22Rv1 (cell line): ENCODE results near the gene SLC35D3.

Source experiments
- H3K27ac ChIP-seq: fragments of 450-650 bp; 2 replicates; pipeline ENCODE4 v1.5.1; 2017
- CTCF ChIP-seq: fragments of 450-650 bp; IDR thresholded peaks from 2 replicates; pipeline ENCODE4 v1.5.1; 2017; ENCODE audit warnings: mild to moderate bottlenecking
- ZFX ChIP-seq: fragments of 450-650 bp; IDR thresholded peaks from 2 replicates; pipeline ENCODE4 v1.6.1; 2017; ENCODE audit warnings: antibody characterized with exemption, borderline replicate concordance

The SLC35D3 gene

GRCh38 chr6:136918706-136919105, 3.4 kb upstream of the SLC35D3 start:
- H3K27ac ChIP-seq = no peak overlapping the region
- TF ChIP-seq ZFX = no peak
- TF ChIP-seq CTCF = no peak

DNA sequence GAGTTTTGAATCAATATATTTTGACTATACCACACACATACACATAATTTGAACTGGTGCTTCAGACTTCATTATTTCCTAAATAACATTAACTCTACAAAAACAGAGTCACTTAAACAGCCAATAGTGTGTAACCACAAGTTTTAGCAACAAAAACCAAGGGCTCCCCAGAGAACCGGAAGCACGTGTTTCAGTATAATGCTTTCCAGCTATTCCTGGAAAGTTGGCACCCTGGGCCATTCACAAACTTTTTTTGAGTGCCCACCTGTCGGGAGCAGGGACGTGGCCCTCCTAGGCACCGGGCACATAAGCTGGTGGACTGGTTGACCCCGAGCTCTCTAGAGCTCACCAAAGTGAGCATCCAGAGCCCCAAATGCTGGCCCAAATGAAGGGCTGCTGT, 1.9 kb upstream of the SLC35D3 start:
- H3K27ac ChIP-seq = no peak overlapping the region
- TF ChIP-seq CTCF (no peak), ZFX (no peak)

DNA sequence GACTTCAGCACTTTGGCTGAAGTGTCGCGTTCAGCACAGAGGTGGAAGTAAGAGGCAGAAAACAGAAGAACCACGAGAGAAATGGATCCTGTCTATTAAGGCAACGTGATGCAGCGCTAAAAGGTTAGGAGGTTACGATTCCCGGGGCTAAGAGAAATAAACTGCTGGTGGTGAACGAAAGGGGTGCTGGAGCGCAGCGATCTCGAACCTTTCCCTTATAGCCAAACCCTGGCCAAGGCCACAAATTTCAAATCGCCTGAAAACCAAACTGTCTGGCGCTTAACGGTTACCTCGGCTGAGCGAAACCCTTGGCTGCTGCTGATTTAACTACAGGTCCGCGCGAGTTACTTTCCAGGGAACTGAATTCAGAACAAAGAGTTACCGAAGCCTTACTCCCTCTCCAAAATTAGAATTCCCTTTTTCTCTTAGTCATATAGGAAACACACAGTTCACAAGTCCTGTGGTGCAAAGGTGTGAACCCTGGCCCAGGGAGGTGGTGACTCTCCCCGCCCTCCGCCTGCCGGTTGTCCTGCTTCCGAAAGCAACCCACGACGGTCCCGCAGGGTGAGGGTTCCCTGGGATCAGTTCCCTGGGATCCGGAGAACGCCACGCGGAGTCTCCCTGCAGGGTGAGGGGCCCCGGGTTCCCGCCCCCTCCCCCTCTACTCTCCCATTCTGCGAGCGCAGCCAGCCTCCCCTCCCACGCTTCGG, 1.3 kb upstream of the SLC35D3 start:
- TF ChIP-seq ZFX = no peak
- TF ChIP-seq CTCF = no peak
- H3K27ac ChIP-seq = no peak overlapping the region

DNA sequence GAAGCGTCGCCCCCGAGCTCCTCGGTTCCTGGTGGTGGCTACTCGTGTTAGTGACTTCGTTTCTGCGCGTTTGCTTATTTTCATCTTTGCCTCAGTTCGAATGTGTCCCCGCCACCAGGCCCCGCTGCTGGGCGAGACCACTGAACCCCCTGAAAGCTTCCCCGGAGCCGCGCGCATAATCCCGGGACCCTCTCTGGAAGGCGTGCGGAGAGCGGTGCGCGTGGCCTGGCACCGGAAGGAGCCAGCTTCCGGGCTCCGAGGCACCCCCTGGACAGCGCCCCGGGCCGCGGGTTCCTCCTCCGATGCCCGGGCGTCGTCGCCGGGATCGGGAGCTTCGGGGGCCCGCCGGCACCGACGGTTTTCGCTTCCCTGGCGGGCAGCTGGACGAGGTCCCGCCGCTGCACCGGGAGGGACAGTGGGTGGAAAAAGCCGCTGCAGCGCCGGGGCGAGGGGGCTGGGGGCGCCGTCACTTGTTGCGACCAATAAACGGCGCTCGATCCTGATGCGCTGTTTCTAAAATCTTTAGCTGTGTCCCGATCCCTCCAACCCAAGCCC, 643 bp upstream of the SLC35D3 start:
- no peak overlapping the region for H3K27ac ChIP-seq
- no peak for TF ChIP-seq ZFX
- no peak for TF ChIP-seq CTCF

DNA sequence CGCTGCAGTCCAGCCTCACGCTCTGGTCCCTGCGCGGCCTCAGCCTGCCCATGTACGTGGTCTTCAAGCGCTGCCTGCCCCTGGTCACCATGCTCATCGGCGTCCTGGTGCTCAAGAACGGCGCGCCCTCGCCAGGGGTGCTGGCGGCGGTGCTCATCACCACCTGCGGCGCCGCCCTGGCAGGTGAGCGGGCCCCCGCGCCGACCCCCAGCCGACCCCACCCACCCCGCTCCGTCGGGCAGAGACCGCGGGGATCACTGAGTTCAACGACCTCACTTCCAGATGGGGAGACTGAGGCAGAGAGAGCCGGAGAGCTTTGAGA, 545 bp downstream of the SLC35D3 start:
- TF ChIP-seq ZFX = no peak
- no peak for TF ChIP-seq CTCF

DNA sequence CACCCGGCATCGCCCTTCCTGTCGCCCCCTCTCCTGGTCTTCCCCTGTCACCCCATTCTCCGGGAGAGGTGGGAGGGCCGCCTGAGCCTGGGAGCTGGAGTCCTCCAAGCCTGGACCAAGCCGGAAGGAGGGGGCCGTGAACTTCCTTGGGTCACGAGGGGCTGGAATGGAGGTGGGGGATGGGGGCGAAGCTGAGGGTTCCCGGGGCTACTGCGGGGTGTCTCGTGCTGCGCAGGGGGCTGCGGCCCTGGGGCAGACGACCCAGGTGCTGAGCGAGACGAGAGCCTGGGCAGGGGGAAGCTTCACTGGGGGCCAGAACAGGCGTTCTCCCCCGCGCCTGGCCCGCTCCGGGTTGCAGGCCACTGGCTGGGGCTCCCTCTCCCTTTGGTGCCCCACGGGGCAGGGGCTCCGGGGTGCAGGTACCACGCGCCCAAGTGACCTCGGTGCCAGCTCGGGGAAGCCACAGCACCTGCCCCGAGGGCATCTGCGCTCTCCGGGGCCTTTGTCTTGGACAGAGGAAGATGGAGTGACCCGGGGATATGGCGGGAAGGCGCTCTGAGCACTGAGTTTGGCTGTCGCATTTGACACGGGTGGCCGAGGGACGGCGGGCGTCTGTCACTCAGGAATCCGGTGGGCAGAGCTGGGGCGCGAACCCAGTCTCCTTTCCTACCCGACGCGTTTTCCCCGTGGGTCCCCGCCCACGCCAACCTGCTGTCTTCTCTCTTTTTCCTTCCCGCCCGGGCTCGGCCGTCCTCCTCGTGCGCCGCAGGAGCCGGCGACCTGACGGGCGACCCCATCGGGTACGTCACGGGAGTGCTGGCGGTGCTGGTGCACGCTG, 1.2 kb downstream of the SLC35D3 start:
- no peak overlapping the region for H3K27ac ChIP-seq
- TF ChIP-seq ZFX (no peak), CTCF (no peak)

More for the DNA sequence above, 545 bp downstream of the SLC35D3 start:
- no peak overlapping the region for H3K27ac ChIP-seq
